ENCODE results near the gene FAM53B.
A peak's percentile ranks its signal among the peaks of the same experiment; 100 is the strongest.

The FAM53B gene

GRCh38 chr10:124741922-124742412 is 2.2 kb downstream of the FAM53B start:
- no peak for DNase-seq

GRCh38 chr10:124741281-124741921 is 2.8 kb downstream of the FAM53B start:
- DNase-seq: peak; percentile 67

- DNase-seq: peak; percentile 83
Observed at GRCh38 chr10:124740369-124741280, 3.6 kb downstream of the FAM53B start.

- no peak for DNase-seq
Observed at GRCh38 chr10:124739986-124740368, 4.2 kb downstream of the FAM53B start.

GRCh38 chr10:124739119-124739921 is 4.9 kb downstream of the FAM53B start:
- no peak for DNase-seq

GRCh38 chr10:124738441-124738840 is 5.7 kb downstream of the FAM53B start:
- no peak for DNase-seq

GRCh38 chr10:124737708-124738107 is 6.5 kb downstream of the FAM53B start:
- no peak for DNase-seq

- no peak for DNase-seq
Observed at GRCh38 chr10:124737221-124737620, 7.0 kb downstream of the FAM53B start.

- no peak for DNase-seq
Observed at GRCh38 chr10:124736491-124737136, 7.6 kb downstream of the FAM53B start.

- no peak for DNase-seq
Observed at GRCh38 chr10:124735491-124736286, 8.5 kb downstream of the FAM53B start.

GRCh38 chr10:124734311-124735166 is 9.6 kb downstream of the FAM53B start:
- no peak for DNase-seq

- no peak for DNase-seq
Observed at GRCh38 chr10:124733571-124734245, 10.5 kb downstream of the FAM53B start.

- DNase-seq: no peak
Observed at GRCh38 chr10:124732931-124733570, 11.1 kb downstream of the FAM53B start.

- DNase-seq: no peak
Observed at GRCh38 chr10:124731551-124731950, 12.6 kb downstream of the FAM53B start.

GRCh38 chr10:124730790-124731189 is 13.4 kb downstream of the FAM53B start:
- DNase-seq: no peak

GRCh38 chr10:124728830-124729661 is 15.1 kb downstream of the FAM53B start:
- peak; percentile 55 for DNase-seq

- peak; percentile 56 for DNase-seq
Observed at GRCh38 chr10:124728071-124728829, 15.9 kb downstream of the FAM53B start.

All from MV-4-11 (cell line).